ENCODE measurements around the gene KLHL35. TPM values are rescaled to one million over a fixed set of nuclear protein-coding genes. Genes with fewer than 3 reads are reported as not detected.
A peak's percentile ranks its signal among the peaks of the same experiment; 100 is the strongest.

KLHL35 gene
- total RNA-seq, 1 experiment from 2014 or later = 8.4 TPM

- DNase-seq (peak; percentile 35), ATAC-seq (peak; percentile 11; the same call in 1 of the 2 replicates)
- peak overlapping the region; percentile 90 for H3K4me3 ChIP-seq (ENCODE audit: low read length)
- H3K27ac ChIP-seq (ENCODE audit: low read length) = peak overlapping the region; percentile 55
- TF ChIP-seq EZH2 (IDR thresholded peaks at IDR 0.05; ENCODE audit: low read length, unreplicated experiment) (no peak), EZH2phosphoT487 (IDR thresholded peaks at IDR 0.05; ENCODE audit: borderline replicate concordance, low read length) (no peak)
- ChIA-PET POLR2A (ENCODE audit: unreplicated experiment) (interaction anchor here (0.6 kb wide), 2 partner anchors 13 to 33 kb away, joined by 3 read pairs; no protein-coding TSS in a partner anchor), CTCF (interaction anchor here (1.0 to 1.3 kb wide), 2 partner anchors 12 to 195 kb away, joined by 3 to 6 read pairs; no protein-coding TSS in a partner anchor)
- peaks cover 42% of the 10 kb centered on the region for H3K4me1 ChIP-seq (ENCODE audit: insufficient read depth, low read length)
- H3K4me2 ChIP-seq (ENCODE audit: low read length) = peak overlapping the region; percentile 89
- intact Hi-C loops (cut with micrococcal nuclease) = no loop called here
- BruUV-seq (replicated peaks) = TSS peak; percentile 80
- peaks cover 55% of the 10 kb centered on the region for H3K36me3 ChIP-seq (ENCODE audit: low read depth, low read length)
- peaks cover 56% of the 10 kb centered on the region for H4K20me1 ChIP-seq (ENCODE audit: low read length)
- H2AFZ ChIP-seq (ENCODE audit: low read length) = no peak overlapping the region
- H3K9me3 ChIP-seq (ENCODE audit: low read length) = no peaks in the 10 kb centered on the region
- peak overlapping the region; percentile 96 for H3K9ac ChIP-seq (ENCODE audit: low read length)
- H3F3A ChIP-seq (ENCODE audit: low read length, unreplicated experiment) = peaks cover 18% of the 10 kb centered on the region
- no peaks in the 10 kb centered on the region for H3K27me3 ChIP-seq (ENCODE audit: low read length)
- H3K9me2 ChIP-seq (replicated peaks; ENCODE audit: low read length) = no peaks in the 10 kb centered on the region
- H3K79me2 ChIP-seq (ENCODE audit: low read length) = peaks cover 61% of the 10 kb centered on the region
Observed at GRCh38 chr11:75400146-75400865, 32.7 kb downstream of the KLHL35 start.

GRCh38 chr11:75399344-75400145 is 33.5 kb downstream of the KLHL35 start, which contains the start of gene RPS3:
Gene RPS3 (plus strand): TSS chr11:75399518. CDS start chr11:75399548, 30 bp downstream.
- Histone ChIP-seq H3K9me2 (replicated peaks; ENCODE audit: low read length) (no peaks in the 10 kb centered on the region), H3K9me3 (ENCODE audit: low read length) (no peaks in the 10 kb centered on the region), H3K4me1 (ENCODE audit: insufficient read depth, low read length) (peaks cover 36% of the 10 kb centered on the region), H3K9ac (ENCODE audit: low read length) (peak within 1 kb of the TSS; percentile 96), H4K20me1 (ENCODE audit: low read length) (peaks cover 48% of the 10 kb centered on the region), H2AFZ (ENCODE audit: low read length) (peak within 1 kb of the TSS; percentile 50; the same call in 1 of the 2 replicates), H3K79me2 (ENCODE audit: low read length) (peaks cover 53% of the 10 kb centered on the region), H3F3A (ENCODE audit: low read length, unreplicated experiment) (peaks cover 15% of the 10 kb centered on the region), H3K4me2 (ENCODE audit: low read length) (peak within 1 kb of the TSS; percentile 89), H3K27ac (ENCODE audit: low read length) (peak within 1 kb of the TSS; percentile 55), H3K36me3 (ENCODE audit: low read depth, low read length) (peaks cover 48% of the 10 kb centered on the region), H3K27me3 (ENCODE audit: low read length) (no peaks in the 10 kb centered on the region), H3K4me3 (ENCODE audit: low read length) (peak within 1 kb of the TSS; percentile 90)
- ATAC-seq = peak; percentile 93
- intact Hi-C loops (cut with micrococcal nuclease) = no loop called here
- DNase-seq = peak; percentile 96
- TF ChIP-seq EZH2 (IDR thresholded peaks at IDR 0.05; ENCODE audit: low read length, unreplicated experiment) (no peak), CTCF (conservative IDR thresholded peaks at IDR 0.05; ENCODE audit: low read depth, low read length) (peak; percentile 51)
- POLR2A ChIA-PET (ENCODE audit: unreplicated experiment) = no interaction called here
- BruUV-seq (replicated peaks) = TSS peak; percentile 53
- CTCF ChIA-PET = interaction anchor here (1.0 to 1.3 kb wide), 2 partner anchors 11 to 195 kb away, joined by 3 to 6 read pairs; no protein-coding TSS in a partner anchor

- H3K36me3 ChIP-seq (ENCODE audit: low read depth, low read length) = peaks cover 41% of the 10 kb centered on the region
- intact Hi-C loops (cut with micrococcal nuclease) = no loop called here
- ChIA-PET CTCF (interaction anchor here (1.0 kb wide), 1 partner anchor 194 kb away, joined by 3 read pairs; no protein-coding TSS in a partner anchor), POLR2A (ENCODE audit: unreplicated experiment) (no interaction called here)
- H3F3A ChIP-seq (ENCODE audit: low read length, unreplicated experiment) = peaks cover 15% of the 10 kb centered on the region
- no peak overlapping the region for H3K4me3 ChIP-seq (ENCODE audit: low read length)
- DNase-seq (no peak), ATAC-seq (no peak)
- no peak overlapping the region for H3K4me2 ChIP-seq (ENCODE audit: low read length)
- H3K4me1 ChIP-seq (ENCODE audit: insufficient read depth, low read length) = peaks cover 30% of the 10 kb centered on the region
- TF ChIP-seq CTCF (conservative IDR thresholded peaks at IDR 0.05; ENCODE audit: low read depth, low read length) = no peak
- no peak for TF ChIP-seq EZH2phosphoT487 (IDR thresholded peaks at IDR 0.05; ENCODE audit: borderline replicate concordance, low read length)
- no peak for TF ChIP-seq EZH2 (IDR thresholded peaks at IDR 0.05; ENCODE audit: low read length, unreplicated experiment)
- H4K20me1 ChIP-seq (ENCODE audit: low read length) = peaks cover 42% of the 10 kb centered on the region
- H2AFZ ChIP-seq (ENCODE audit: low read length) = peak overlapping the region; percentile 50; the same call in 1 of the 2 replicates
- H3K9ac ChIP-seq (ENCODE audit: low read length) = no peak overlapping the region
- H3K79me2 ChIP-seq (ENCODE audit: low read length) = peaks cover 47% of the 10 kb centered on the region
- no peaks in the 10 kb centered on the region for H3K9me2 ChIP-seq (replicated peaks; ENCODE audit: low read length)
- H3K9me3 ChIP-seq (ENCODE audit: low read length) = no peaks in the 10 kb centered on the region
- no peak overlapping the region for H3K27ac ChIP-seq (ENCODE audit: low read length)
- no TSS peak for BruUV-seq (replicated peaks)
- no peaks in the 10 kb centered on the region for H3K27me3 ChIP-seq (ENCODE audit: low read length)
Observed at GRCh38 chr11:75398906-75399305, 34.1 kb downstream of the KLHL35 start.
